Activated T-cell treated with anti-CD3 and anti-CD28 coated beads for 4 hours (primary cell): Measurements from ENCODE around the gene DRICH1.
"Not testable (repeated sequence)": the region's sequence is repeated elsewhere in the genome, so short reads cannot be mapped to it uniquely, and the experiment has no call there.

Source experiments
- DNase-seq: peaks from one replicate; pipeline ENCODE4 v3.0.0-alpha.2; 2020

DRICH1 gene

GRCh38 chr22:23565305-23565914 is 66.7 kb downstream of the DRICH1 start:
- no peak for DNase-seq

GRCh38 chr22:23564276-23564675 is 67.8 kb downstream of the DRICH1 start:
- no peak for DNase-seq

DNA sequence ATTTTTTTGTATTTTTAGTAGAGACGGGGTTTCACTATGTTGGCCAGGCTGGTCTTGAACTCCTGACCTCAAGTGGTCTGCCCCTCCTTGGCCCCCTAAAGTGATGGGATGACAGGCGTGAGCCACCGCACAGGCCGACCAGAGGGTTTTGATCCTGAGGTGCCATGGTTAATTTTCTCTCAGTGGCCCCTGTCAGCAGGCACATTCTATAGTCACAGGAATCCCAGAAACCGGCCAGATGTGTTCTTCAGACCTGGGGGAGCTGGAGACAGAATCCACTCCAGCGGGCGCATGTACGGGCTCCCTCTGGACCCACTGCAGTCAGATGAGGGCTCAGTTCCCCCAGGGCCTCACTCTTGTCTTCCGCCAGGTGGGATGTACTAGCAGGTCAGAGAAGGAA is 69.0 kb downstream of the DRICH1 start:
- DNase-seq = no peak

- DNase-seq = no peak
These were observed 69.9 kb downstream of the DRICH1 start for GRCh38 chr22:23562186-23562585.

GRCh38 chr22:23561025-23561510 is 71.1 kb downstream of the DRICH1 start:
- DNase-seq = not testable (repeated sequence)

GRCh38 chr22:23560215-23560614 is 71.9 kb downstream of the DRICH1 start:
- DNase-seq = not testable (repeated sequence)
